Measurements from ENCODE around the gene TOM1L1. TPM values are rescaled to one million over a fixed set of nuclear protein-coding genes. Genes with fewer than 3 reads are reported as not detected.

Gene TOM1L1
- total RNA-seq, 4 donors from 2014 or later = 35.1 to 63.2 (median 42.3) TPM

DNA sequence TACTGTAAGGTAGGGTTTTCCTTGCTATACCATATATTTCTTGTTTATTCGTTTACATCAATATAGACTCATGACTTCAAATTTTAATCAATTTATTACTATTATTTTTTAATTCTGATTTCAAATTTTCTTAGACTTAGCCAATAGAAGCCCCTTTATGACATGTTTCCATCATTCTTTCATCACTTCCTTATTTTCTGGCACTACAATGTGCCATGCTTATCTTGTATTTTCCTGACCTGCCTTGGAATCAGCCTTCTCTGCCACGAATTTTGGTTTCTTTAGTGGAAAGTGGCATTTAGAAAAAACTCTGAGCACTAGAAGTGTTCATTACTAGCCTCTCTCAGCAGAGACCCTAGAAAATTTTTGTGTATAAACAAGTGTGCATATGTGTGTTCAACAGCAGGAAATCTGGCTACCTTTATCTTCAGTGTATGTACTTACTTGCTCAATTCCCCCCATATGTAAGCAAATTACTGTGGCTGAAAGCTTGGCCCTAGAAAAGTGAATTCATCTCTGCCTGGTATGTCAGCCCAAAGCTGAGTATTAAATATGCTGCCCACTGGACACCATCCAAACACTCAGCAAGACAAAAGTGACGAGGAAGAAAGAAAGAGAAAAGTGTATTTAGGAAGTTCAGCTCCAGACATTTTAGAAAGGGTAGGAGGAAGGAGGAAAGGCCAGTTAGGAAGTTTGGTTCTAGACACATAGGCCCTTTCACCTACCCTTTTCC is 71.9 kb downstream of the TOM1L1 start:
- no peak overlapping the region for H3K4me3 ChIP-seq (ENCODE audit: low read depth, poor library complexity, severe bottlenecking)
- WGBS, 2 donors = 78 to 87% methylated on average over 3 of the region's 3 CpGs
- TF ChIP-seq POLR2A (IDR thresholded peaks at IDR 0.05) = no peak
- TF ChIP-seq, protein P1, sequence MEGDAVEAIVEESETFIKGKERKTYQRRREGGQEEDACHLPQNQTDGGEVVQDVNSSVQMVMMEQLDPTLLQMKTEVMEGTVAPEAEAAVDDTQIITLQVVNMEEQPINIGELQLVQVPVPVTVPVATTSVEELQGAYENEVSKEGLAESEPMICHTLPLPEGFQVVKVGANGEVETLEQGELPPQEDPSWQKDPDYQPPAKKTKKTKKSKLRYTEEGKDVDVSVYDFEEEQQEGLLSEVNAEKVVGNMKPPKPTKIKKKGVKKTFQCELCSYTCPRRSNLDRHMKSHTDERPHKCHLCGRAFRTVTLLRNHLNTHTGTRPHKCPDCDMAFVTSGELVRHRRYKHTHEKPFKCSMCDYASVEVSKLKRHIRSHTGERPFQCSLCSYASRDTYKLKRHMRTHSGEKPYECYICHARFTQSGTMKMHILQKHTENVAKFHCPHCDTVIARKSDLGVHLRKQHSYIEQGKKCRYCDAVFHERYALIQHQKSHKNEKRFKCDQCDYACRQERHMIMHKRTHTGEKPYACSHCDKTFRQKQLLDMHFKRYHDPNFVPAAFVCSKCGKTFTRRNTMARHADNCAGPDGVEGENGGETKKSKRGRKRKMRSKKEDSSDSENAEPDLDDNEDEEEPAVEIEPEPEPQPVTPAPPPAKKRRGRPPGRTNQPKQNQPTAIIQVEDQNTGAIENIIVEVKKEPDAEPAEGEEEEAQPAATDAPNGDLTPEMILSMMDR (IDR thresholded peaks at IDR 0.05) = no peak
- intact Hi-C loops (cut with DNase I; ENCODE audit: low total_unique reads) = no loop called here
- no peak for DNase-seq (ENCODE audit: low spot score in 2 of 2)

DNA sequence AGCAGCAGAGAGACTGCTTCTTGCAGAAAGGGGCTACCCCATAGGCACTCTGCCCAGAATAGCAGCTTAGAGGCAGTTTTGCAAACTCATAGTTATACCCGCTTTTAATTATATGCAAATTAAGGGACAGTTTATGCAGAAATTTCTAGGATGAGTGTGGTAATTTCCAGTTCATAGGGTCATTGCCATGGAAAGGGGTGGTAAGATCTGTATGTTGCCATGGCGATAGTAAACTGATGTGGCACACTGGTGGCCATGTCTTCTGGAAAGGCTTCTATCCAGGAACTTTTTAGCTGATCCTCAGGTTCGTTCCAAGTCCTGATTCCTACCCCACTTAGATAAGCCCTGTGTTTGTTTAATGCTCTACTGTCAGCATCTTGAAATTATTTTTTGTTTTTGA is 74.1 kb downstream of the TOM1L1 start:
- intact Hi-C loops (cut with DNase I; ENCODE audit: low total_unique reads) = no loop called here
- WGBS, 2 donors = 86 to 92% methylated on average over 3 of the region's 3 CpGs
- no peak for TF ChIP-seq POLR2A (IDR thresholded peaks at IDR 0.05)
- TF ChIP-seq, protein P1 (IDR thresholded peaks at IDR 0.05) = no peak
- H3K4me3 ChIP-seq (ENCODE audit: low read depth, poor library complexity, severe bottlenecking) = no peak overlapping the region
- DNase-seq (ENCODE audit: low spot score in 2 of 2) = no peak

DNA sequence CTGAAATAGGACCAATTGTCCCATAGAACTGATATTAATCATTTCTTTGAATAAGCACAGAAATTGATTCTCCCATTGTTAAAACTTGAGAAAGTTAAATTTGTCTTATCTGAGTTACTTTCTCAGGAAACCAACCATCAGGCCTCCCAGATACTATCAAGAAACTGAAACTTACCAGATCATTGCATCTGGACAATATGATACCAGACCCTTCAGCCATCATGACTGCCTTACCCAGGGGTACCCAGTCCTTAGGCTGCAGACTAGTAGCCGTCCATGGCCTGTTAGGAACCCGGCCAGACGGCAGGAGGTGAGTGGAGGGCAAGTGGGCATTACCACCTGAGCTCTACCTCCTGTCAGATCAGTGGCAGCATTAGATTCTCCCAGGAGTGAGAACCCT is 75.7 kb downstream of the TOM1L1 start:
- DNase-seq (ENCODE audit: low spot score in 2 of 2) = no peak
- H3K4me3 ChIP-seq (ENCODE audit: low read depth, poor library complexity, severe bottlenecking) = no peak overlapping the region
- intact Hi-C loops (cut with DNase I; ENCODE audit: low total_unique reads) = no loop called here
- no peak for TF ChIP-seq POLR2A (IDR thresholded peaks at IDR 0.05)
- TF ChIP-seq, protein P1 (IDR thresholded peaks at IDR 0.05) = no peak
- 94% methylated on average over 3 of the region's 3 CpGs for WGBS, 2 donors

DNA sequence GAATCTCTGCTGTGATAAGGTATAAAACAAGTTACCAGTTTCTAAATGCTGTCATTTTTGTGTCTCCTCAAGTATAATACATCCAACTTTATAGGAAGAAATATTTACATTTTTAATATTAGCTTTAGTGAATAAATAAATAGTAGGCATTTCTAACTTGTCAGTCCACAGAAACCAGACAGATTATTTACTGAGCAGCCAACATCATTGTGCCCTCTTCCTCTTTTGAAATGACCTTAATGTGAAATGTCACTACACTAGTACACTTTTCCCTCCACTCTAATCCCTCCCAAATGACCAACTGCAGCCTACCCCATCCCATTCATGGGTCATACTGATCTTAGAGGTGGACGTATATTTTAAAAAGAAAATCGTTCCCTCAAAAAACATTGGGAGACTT is 77.1 kb downstream of the TOM1L1 start:
- no peak overlapping the region for H3K4me3 ChIP-seq (ENCODE audit: low read depth, poor library complexity, severe bottlenecking)
- 90 to 94% methylated on average over 2 of the region's 2 CpGs for WGBS, 2 donors
- TF ChIP-seq, protein P1 (IDR thresholded peaks at IDR 0.05) = no peak
- TF ChIP-seq POLR2A (IDR thresholded peaks at IDR 0.05) = no peak
- no peak for DNase-seq (ENCODE audit: low spot score in 2 of 2)
- intact Hi-C loops (cut with DNase I; ENCODE audit: low total_unique reads) = no loop called here

DNA sequence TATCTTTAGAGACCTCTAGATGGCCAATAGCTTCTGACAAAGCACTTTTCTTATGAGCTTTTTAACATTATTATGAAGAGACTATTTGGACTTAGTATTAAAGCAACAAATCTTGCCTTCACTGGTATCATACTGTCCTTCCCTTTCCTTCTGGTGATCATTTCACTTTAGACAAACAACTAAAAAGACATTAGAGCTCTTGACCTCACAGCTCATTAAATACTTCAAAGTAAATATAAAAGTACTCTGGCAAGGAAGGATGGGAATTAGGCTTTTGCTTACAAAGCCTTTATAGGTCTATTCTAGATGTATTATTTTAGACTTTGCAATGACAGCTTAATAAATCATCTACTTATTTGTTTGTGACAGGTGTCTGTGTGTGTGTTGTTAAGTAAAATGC is 79.0 kb downstream of the TOM1L1 start:
- DNase-seq (ENCODE audit: low spot score in 2 of 2) = no peak
- TF ChIP-seq, protein P1 (IDR thresholded peaks at IDR 0.05) = no peak
- TF ChIP-seq POLR2A (IDR thresholded peaks at IDR 0.05) = no peak
- intact Hi-C loops (cut with DNase I; ENCODE audit: low total_unique reads) = no loop called here
- no peak overlapping the region for H3K4me3 ChIP-seq (ENCODE audit: low read depth, poor library complexity, severe bottlenecking)

DNA sequence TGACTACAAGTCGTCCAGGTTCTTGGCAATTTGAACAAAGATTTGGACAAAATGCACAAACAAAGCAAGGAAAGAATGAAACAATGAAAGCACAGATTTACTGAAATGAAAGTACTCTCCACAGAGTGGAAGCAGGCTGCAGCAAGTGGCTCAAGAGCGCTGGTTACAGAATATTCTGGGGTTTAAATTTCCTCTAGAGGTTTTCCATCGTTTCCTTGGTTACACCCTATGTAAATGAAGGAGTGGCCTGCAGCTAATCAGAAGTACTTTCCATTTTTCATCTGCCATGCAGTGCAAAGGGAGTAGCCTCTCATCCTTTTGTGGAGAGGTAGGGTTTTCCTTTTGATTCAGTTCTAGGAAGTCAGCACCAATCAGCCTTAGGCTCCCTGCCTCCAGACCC is 79.7 kb downstream of the TOM1L1 start:
- TF ChIP-seq, protein P1 (IDR thresholded peaks at IDR 0.05) = no peak
- no peak for TF ChIP-seq POLR2A (IDR thresholded peaks at IDR 0.05)
- intact Hi-C loops (cut with DNase I; ENCODE audit: low total_unique reads) = no loop called here
- no peak overlapping the region for H3K4me3 ChIP-seq (ENCODE audit: low read depth, poor library complexity, severe bottlenecking)
- 96 to 98% methylated on average over 3 of the region's 3 CpGs for WGBS, 2 donors
- DNase-seq (ENCODE audit: low spot score in 2 of 2) = no peak
